GM06990 (cell line): ENCODE measurements around the gene MRM2.
A peak's percentile ranks its signal among the peaks of the same experiment; 100 is the strongest.

Experiments
- DNase-seq: peaks from one replicate; pipeline ENCODE4 v3.0.0-alpha.2; 2011; ENCODE audit not compliant: insufficient read length; ENCODE audit errors: extremely low read depth
- H3K27me3 ChIP-seq: replicated peaks from 2 replicates; pipeline ENCODE4 v1.6.0; 2011; ENCODE audit warnings: low read length; ENCODE audit not compliant: control insufficient read depth, insufficient read depth
- H3K36me3 ChIP-seq: 2 replicates; pipeline ENCODE4 v1.5.1; 2011; ENCODE audit warnings: low read length; ENCODE audit not compliant: control insufficient read depth, insufficient read depth
- H3K4me3 ChIP-seq: replicated peaks from 2 replicates; pipeline ENCODE4 v1.5.1; 2011; ENCODE audit warnings: low read depth, mild to moderate bottlenecking, control low read depth, low read length
- TF ChIP-seq, protein P1 (sequence below): IDR thresholded peaks from 2 replicates; pipeline ENCODE4 v1.5.1; 2011; ENCODE audit warnings: low read length, control low read depth, mild to moderate bottlenecking, inconsistent platforms; ENCODE audit not compliant: insufficient read depth, poor library complexity, severe bottlenecking

MRM2 gene

DNA sequence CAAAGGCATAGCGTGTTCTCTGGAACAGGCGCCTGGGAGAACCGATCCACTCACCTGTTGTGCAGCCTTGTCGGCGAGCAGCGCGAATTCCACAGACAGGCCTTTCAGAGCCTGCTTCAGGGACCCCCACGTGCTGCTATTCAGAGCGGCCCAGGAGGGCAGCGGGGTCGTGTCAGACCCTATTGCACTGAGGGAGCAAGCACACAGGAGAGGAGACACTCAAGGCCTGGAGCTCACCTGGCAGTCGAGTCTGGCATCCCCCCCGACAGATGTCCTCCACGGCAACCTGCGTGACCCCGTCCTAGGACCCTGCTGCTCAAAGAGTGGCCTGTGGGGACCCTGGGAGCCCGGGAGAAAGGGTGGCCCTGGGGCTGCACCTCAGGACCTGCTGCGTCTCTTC is 21.2 kb upstream of the MRM2 start:
- no peak for DNase-seq
- TF ChIP-seq, protein P1, sequence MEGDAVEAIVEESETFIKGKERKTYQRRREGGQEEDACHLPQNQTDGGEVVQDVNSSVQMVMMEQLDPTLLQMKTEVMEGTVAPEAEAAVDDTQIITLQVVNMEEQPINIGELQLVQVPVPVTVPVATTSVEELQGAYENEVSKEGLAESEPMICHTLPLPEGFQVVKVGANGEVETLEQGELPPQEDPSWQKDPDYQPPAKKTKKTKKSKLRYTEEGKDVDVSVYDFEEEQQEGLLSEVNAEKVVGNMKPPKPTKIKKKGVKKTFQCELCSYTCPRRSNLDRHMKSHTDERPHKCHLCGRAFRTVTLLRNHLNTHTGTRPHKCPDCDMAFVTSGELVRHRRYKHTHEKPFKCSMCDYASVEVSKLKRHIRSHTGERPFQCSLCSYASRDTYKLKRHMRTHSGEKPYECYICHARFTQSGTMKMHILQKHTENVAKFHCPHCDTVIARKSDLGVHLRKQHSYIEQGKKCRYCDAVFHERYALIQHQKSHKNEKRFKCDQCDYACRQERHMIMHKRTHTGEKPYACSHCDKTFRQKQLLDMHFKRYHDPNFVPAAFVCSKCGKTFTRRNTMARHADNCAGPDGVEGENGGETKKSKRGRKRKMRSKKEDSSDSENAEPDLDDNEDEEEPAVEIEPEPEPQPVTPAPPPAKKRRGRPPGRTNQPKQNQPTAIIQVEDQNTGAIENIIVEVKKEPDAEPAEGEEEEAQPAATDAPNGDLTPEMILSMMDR, result no peak
- no peaks in the 10 kb centered on the region for H3K27me3 ChIP-seq
- H3K4me3 ChIP-seq, result no peak overlapping the region
- H3K36me3 ChIP-seq, result peaks cover 15% of the 10 kb centered on the region

DNA sequence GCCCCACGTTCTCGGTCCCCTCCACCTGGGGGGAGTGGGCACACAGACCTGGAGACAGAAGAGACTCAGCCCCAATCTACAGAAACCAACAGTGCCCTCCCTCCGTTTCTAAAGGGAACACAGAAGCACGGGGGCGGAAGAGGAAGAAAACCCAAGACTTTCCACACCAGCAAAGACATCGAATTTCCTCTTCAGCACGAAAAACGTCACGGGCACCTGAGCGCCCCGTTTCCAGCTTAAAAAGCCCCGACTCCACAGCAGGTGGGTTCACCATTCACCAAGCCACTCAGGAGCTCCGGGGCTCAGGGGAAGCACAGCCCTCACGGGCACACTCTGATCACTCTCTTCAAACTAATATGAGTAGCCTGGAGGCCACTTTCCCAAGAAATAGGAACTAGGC is 19.6 kb upstream of the MRM2 start:
- TF ChIP-seq, protein P1, result peak; percentile 7
- no peak for DNase-seq
- H3K27me3 ChIP-seq, result no peaks in the 10 kb centered on the region
- peaks cover 21% of the 10 kb centered on the region for H3K36me3 ChIP-seq
- H3K4me3 ChIP-seq, result no peak overlapping the region

DNA sequence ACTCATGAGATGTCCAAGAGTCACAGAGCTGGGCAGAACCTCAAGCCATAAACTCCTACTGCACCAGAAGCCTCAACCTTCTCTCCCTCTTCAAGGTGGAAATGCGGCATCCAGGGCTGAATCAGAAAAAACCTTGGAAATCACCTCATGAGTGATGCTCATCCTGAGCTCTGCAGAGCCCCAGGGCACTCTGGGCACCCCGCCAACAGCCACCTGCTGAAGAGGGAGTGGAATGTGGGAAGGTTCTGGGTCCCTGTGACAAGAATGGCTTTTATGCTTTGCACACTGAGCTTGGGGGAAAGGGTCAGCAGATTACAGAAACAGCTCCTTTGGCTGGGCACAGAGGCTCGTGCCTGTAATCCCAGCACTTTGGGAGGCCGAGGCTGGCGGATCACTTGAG is 18.8 kb upstream of the MRM2 start:
- DNase-seq, result no peak
- H3K36me3 ChIP-seq, result peaks cover 25% of the 10 kb centered on the region

DNA sequence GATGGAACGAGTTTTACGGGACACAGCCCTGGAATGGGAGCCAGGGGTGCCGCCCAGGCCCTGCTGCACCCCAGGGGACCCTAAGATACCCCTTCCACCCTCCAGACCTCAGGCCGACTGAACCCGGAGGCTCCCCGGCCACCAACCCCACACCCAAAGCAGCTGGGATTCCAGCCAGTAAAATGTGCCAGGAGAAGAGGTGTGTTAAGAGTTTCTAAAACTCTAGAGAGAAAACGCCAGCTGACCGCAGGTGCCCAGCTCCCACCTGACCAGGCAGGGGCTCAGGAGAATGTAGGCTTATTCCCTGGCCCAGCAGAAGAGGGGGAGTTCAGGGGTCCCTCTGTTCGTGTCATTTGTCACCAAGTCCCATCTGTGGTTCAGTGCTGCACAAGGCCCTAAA is 17.5 kb upstream of the MRM2 start:
- H3K27me3 ChIP-seq, result no peaks in the 10 kb centered on the region
- no peak for DNase-seq
- TF ChIP-seq, protein P1, result no peak
- H3K36me3 ChIP-seq, result peaks cover 36% of the 10 kb centered on the region
- 0 out of 2 replicates have a peak overlapping the region, but pooled peaks have one; percentile 1 for H3K4me3 ChIP-seq

More for the DNA sequence above, 18.8 kb upstream of the MRM2 start:
- H3K4me3 ChIP-seq, result no peak overlapping the region
- TF ChIP-seq, protein P1, result no peak
- no peaks in the 10 kb centered on the region for H3K27me3 ChIP-seq

DNA sequence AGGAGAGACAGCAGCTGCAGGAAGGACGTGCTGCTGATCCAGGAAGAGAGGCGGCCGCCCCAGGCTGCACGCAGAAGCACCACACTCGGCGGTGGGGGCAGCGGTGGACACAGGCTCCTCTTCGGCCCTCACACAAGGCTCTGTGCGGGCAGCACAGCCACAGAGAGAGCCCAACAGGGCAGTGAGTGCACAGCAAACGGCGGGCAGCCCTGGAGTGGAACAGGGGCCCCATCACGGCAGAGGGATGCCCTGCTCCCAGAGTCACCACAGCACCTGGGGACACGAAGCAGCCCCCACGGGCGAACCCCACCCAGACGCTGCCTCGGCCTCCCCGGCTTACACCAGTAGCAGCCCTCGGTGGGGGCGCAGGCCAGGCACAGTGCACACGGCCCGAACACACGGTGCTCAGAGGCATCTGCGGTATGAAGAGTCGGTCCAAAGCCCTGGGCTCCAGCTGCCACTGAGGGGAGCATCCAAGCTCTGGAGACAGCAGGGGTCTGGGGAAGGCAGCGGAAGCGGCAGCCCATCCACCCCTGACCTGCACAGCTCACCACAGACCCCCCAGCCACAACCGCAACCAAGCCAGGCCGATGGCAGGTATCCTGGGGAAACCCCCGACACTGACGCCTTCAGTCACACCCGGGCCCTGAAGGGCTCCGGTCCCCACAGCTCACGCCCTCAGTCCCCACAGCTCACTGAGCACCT is 16.8 kb upstream of the MRM2 start:
- TF ChIP-seq, protein P1, result no peak
- Histone ChIP-seq H3K36me3 (peaks cover 42% of the 10 kb centered on the region), H3K27me3 (no peaks in the 10 kb centered on the region)

More for the DNA sequence above, 16.8 kb upstream of the MRM2 start:
- H3K4me3 ChIP-seq, result 0 out of 2 replicates have a peak overlapping the region, but pooled peaks have one; percentile 9
- DNase-seq, result peak; percentile 87
